Erythroblast (primary cell): ENCODE results near the gene PRR23E.

Source experiments
- GATA1 ChIP-seq: IDR thresholded peaks from 2 replicates; pipeline ENCODE4 v1.6.1; 2011; ENCODE audit warnings: low read depth, mild to moderate bottlenecking, control low read depth, low read length, moderate library complexity
- POLR2A ChIP-seq: IDR thresholded peaks from 2 replicates; pipeline ENCODE4 v1.6.1; 2011; ENCODE audit warnings: mild to moderate bottlenecking, low read length

DNA sequence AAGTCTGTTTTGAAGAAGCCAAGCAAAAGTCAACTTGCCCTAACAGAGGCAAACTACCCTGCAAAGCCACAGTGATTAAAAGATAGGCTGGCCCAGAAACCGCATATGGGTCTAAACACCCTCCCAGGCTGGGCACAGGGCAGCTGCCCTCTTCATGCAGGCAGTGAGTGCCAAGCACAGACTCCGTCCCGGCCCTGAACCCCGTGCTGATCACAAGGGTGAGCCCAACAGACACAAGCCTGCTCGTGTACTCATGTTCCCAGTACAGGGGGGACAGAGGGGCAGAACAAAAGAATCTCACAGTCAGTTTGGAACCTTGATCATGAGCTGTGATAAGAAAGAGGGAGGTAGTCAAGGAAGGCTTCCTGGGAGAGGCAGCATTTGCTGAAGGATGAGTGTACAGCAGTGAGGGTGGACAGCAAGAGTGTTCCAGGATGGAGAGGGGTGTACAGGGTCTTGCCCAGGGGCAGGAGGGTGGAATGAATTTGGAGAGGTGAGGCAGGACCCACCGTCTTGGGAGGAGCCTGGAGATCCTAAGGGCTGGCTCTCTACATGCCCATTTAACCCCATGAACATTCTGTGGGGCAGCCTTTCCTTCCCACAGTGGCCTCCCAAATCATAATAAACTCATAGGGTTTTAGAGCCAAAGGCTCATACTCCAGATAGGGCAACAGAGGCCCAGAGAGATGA is 43.2 kb upstream of the PRR23E start:
- TF ChIP-seq POLR2A (no peak), GATA1 (no peak)
